ENCODE results near the gene RAD54L.

GRCh38 chr1:46254668-46255067, 7.1 kb downstream of the RAD54L start:
- TF ChIP-seq EZH2 (IDR thresholded peaks at IDR 0.05; ENCODE audit: borderline replicate concordance, low read length) (no peak), CTCF (conservative IDR thresholded peaks at IDR 0.05 in 1 of 2, IDR thresholded peaks at IDR 0.05 in 1 of 2; ENCODE audit: extremely low read depth in 1 of 2, insufficient read depth in 1 of 2, low read depth in 1 of 2, low read length in 2 of 2) (no peak)
